ENCODE data around the gene DDI2. TPM values are rescaled to one million over a fixed set of nuclear protein-coding genes. Genes with fewer than 3 reads are reported as not detected.

DDI2 gene
- total RNA-seq, 3 donors from 2014 or later (not counting 1 experiment from before 2014, with no cell fraction given): 27.3 to 39.8 (median 34.0) TPM

- no peaks in the 10 kb centered on the region for H3K4me1 Mint-ChIP-seq
- H3K4me3 Mint-ChIP-seq: no peak overlapping the region
- intact Hi-C loops (cut with micrococcal nuclease): no loop called here
- H3K4me1 ChIP-seq (ENCODE audit: control insufficient read depth, insufficient read depth, low read length): no peaks in the 10 kb centered on the region
- no peak overlapping the region for H3K27ac ChIP-seq (ENCODE audit: low read length)
- H3K36me3 ChIP-seq (ENCODE audit: control insufficient read depth, insufficient read depth, low read length): no peaks in the 10 kb centered on the region
- no peak overlapping the region for H3K27ac Mint-ChIP-seq
- no peaks in the 10 kb centered on the region for H3K27me3 Mint-ChIP-seq (ENCODE audit: low read depth in 2 of 2)
- H3K9me3 Mint-ChIP-seq: no peaks in the 10 kb centered on the region
- no peak for ATAC-seq
- no peak for DNase-seq
- H3K4me3 ChIP-seq (ENCODE audit: low read length): no peak overlapping the region
- no peaks in the 10 kb centered on the region for H3K27me3 ChIP-seq (ENCODE audit: control insufficient read depth, insufficient read depth, low read length)
- H3K9me3 ChIP-seq (ENCODE audit: control insufficient read depth, insufficient read depth, low read length): no peaks in the 10 kb centered on the region
- no peaks in the 10 kb centered on the region for H3K36me3 Mint-ChIP-seq
- 90% methylated on average over 4 of the region's 4 CpGs for WGBS (ENCODE audit: insufficient coverage)
- no peak for TF ChIP-seq CTCF (IDR thresholded peaks at IDR 0.05)
Observed at GRCh38 chr1:15669864-15670263, 52.6 kb downstream of the DDI2 start.

- intact Hi-C loops (cut with micrococcal nuclease): no loop called here
- Mint-ChIP-seq H3K4me1 (no peaks in the 10 kb centered on the region), H3K4me3 (no peak overlapping the region), H3K27ac (no peak overlapping the region), H3K9me3 (no peaks in the 10 kb centered on the region), H3K27me3 (ENCODE audit: low read depth in 2 of 2) (no peaks in the 10 kb centered on the region), H3K36me3 (no peaks in the 10 kb centered on the region)
- no peaks in the 10 kb centered on the region for H3K9me3 ChIP-seq (ENCODE audit: control insufficient read depth, insufficient read depth, low read length)
- H3K36me3 ChIP-seq (ENCODE audit: control insufficient read depth, insufficient read depth, low read length): no peaks in the 10 kb centered on the region
- no peak for DNase-seq
- H3K27ac ChIP-seq (ENCODE audit: low read length): no peak overlapping the region
- WGBS (ENCODE audit: insufficient coverage): 100% methylated on average over 2 of the region's 2 CpGs
- no peaks in the 10 kb centered on the region for H3K27me3 ChIP-seq (ENCODE audit: control insufficient read depth, insufficient read depth, low read length)
- no peaks in the 10 kb centered on the region for H3K4me1 ChIP-seq (ENCODE audit: control insufficient read depth, insufficient read depth, low read length)
- no peak for TF ChIP-seq CTCF (IDR thresholded peaks at IDR 0.05)
- no peak for ATAC-seq
- H3K4me3 ChIP-seq (ENCODE audit: low read length): no peak overlapping the region
Observed at GRCh38 chr1:15671430-15671829, 54.2 kb downstream of the DDI2 start.

GRCh38 chr1:15674386-15675159 is 57.3 kb downstream of the DDI2 start:
- Mint-ChIP-seq H3K27ac (no peak overlapping the region), H3K9me3 (no peaks in the 10 kb centered on the region), H3K27me3 (ENCODE audit: low read depth in 2 of 2) (no peaks in the 10 kb centered on the region), H3K4me3 (no peak overlapping the region), H3K4me1 (no peaks in the 10 kb centered on the region), H3K36me3 (no peaks in the 10 kb centered on the region)
- no peak overlapping the region for H3K27ac ChIP-seq (ENCODE audit: low read length)
- no peak for TF ChIP-seq CTCF (IDR thresholded peaks at IDR 0.05)
- H3K4me3 ChIP-seq (ENCODE audit: low read length): no peak overlapping the region
- intact Hi-C loops (cut with micrococcal nuclease): no loop called here
- no peaks in the 10 kb centered on the region for H3K27me3 ChIP-seq (ENCODE audit: control insufficient read depth, insufficient read depth, low read length)
- 76% methylated on average over 10 of the region's 12 CpGs for WGBS (ENCODE audit: insufficient coverage)
- no peak for ATAC-seq
- no peaks in the 10 kb centered on the region for H3K9me3 ChIP-seq (ENCODE audit: control insufficient read depth, insufficient read depth, low read length)
- no peak for DNase-seq
- no peaks in the 10 kb centered on the region for H3K36me3 ChIP-seq (ENCODE audit: control insufficient read depth, insufficient read depth, low read length)
- H3K4me1 ChIP-seq (ENCODE audit: control insufficient read depth, insufficient read depth, low read length): no peaks in the 10 kb centered on the region

- Histone ChIP-seq H3K4me3 (ENCODE audit: low read length) (no peak overlapping the region), H3K4me1 (ENCODE audit: control insufficient read depth, insufficient read depth, low read length) (no peaks in the 10 kb centered on the region), H3K9me3 (ENCODE audit: control insufficient read depth, insufficient read depth, low read length) (no peaks in the 10 kb centered on the region), H3K27ac (ENCODE audit: low read length) (no peak overlapping the region), H3K27me3 (ENCODE audit: control insufficient read depth, insufficient read depth, low read length) (no peaks in the 10 kb centered on the region), H3K36me3 (ENCODE audit: control insufficient read depth, insufficient read depth, low read length) (no peaks in the 10 kb centered on the region)
- 69% methylated on average over 2 of the region's 2 CpGs for WGBS (ENCODE audit: insufficient coverage)
- no peaks in the 10 kb centered on the region for H3K36me3 Mint-ChIP-seq
- H3K27me3 Mint-ChIP-seq (ENCODE audit: low read depth in 2 of 2): no peaks in the 10 kb centered on the region
- H3K4me1 Mint-ChIP-seq: no peaks in the 10 kb centered on the region
- no peak for ATAC-seq
- intact Hi-C loops (cut with micrococcal nuclease): no loop called here
- DNase-seq: no peak
- H3K27ac Mint-ChIP-seq: no peak overlapping the region
- H3K4me3 Mint-ChIP-seq: no peak overlapping the region
- H3K9me3 Mint-ChIP-seq: no peaks in the 10 kb centered on the region
- no peak for TF ChIP-seq CTCF (IDR thresholded peaks at IDR 0.05)
Observed at GRCh38 chr1:15676010-15676409, 58.8 kb downstream of the DDI2 start.
